Right lobe of liver (tissue), 6 donors: ENCODE data around the gene MYO16. TPM values are rescaled to one million over a fixed set of nuclear protein-coding genes. Genes with fewer than 3 reads are reported as not detected.

Experiments
- ATAC-seq, 4 donors: fragments of 200-7000 bp; cut with Tn5 transposase; one replicate each; pipeline ENCODE4 v1.9.1; 2020; ENCODE audit warnings: mild to moderate bottlenecking in 4 of 4, moderate library complexity in 4 of 4
- DNase-seq, 3 donors: peaks; one replicate each; pipeline ENCODE4 v3.0.0-alpha.2; 2020
- H3K27ac ChIP-seq, 3 donors: fragments of 200-600 bp; one replicate each; pipeline ENCODE4 v1.8.0; 2022
- H3K27me3 ChIP-seq, 2 donors: fragments of 200-600 bp; one replicate each; pipeline ENCODE4 v1.8.0; 2022
- H3K36me3 ChIP-seq, 4 donors: fragments of 200-600 bp; sonication (generic) in 1 of 4; one replicate each; pipeline versions ENCODE4 v1.5.1 to v1.8.0; 2017 to 2022; ENCODE audit warnings: control low read depth in 1 of 4
- H3K4me1 ChIP-seq, 4 donors: fragments of 200-600 bp; sonication (generic) in 1 of 4; one replicate each; pipeline versions ENCODE4 v1.5.1 to v1.8.0; 2017 to 2022; ENCODE audit warnings: control low read depth in 1 of 4
- H3K4me3 ChIP-seq, 3 donors: fragments of 200-600 bp; one replicate each; pipeline ENCODE4 v1.8.0; 2022
- H3K9me3 ChIP-seq, 4 donors: fragments of 200-600 bp; sonication (generic) in 1 of 4; one replicate each; pipeline versions ENCODE4 v1.5.1 to v1.8.0; 2017 to 2022; ENCODE audit warnings: control low read depth in 1 of 4
- POLR2A ChIP-seq: fragments of 450-650 bp; IDR thresholded peaks from one replicate; pipeline ENCODE4 v1.6.1; 2017; ENCODE audit warnings: antibody characterized with exemption, mild to moderate bottlenecking
- WGBS: methylation state at CpG from one replicate; pipeline ENCODE4 v1.1.6; 2018; ENCODE audit warnings: low coverage, low lambda C conversion rate; ENCODE audit not compliant: insufficient coverage; ENCODE audit errors: missing lambda C conversion rate; 5-methylcytosine and 5-hydroxymethylcytosine counted together
- intact Hi-C, 2 donors: fragments of 100-400 bp; cut with DNase I; formaldehyde crosslinking; loops; one replicate each; pipeline versions ENCODE4 v1.11.2 to v1.14.1; 2022
- total RNA-seq, 6 experiments: library from RNA; depleted of rRNA in 2 of 6; stranded (reverse); fragments of >200 nt in 2 of 6; fragmentation: NEBNext Ultra II Directional in 3 of 6; extraction: Animal tissue kit (Norgen Biotek cat#: 25700) in 3 of 6; gene quantifications; one replicate each; pipeline versions ENCODE4 v1.1.0 to v1.2.4, GENCODE V29; 2016 to 2023
- TF ChIP-seq, protein P1 (sequence below), 4 donors: fragments of 200-600 bp in 3 of 4; fragments of 450-650 bp in 1 of 4; IDR thresholded peaks; one replicate each; pipeline versions ENCODE4 v1.5.1 to v1.8.0; 2016 to 2022; ENCODE audit warnings: antibody characterized with exemption in 4 of 4, mild to moderate bottlenecking in 2 of 4
- donor health status: DM: no; HTN: yes; CAD: no.
- donor health status: DM: no; HTN: no; CAD: no.
- donor health status: DM: no; HTN: no; CAD: no.
- donor health status: DM: no; HTN: yes; CAD: no.
- donor health status: DM: no; HTN: yes; CAD: no.

The MYO16 gene
- total RNA-seq, 6 experiments from 2014 or later: 0.43 to 2.7 (median 0.93) TPM

DNA sequence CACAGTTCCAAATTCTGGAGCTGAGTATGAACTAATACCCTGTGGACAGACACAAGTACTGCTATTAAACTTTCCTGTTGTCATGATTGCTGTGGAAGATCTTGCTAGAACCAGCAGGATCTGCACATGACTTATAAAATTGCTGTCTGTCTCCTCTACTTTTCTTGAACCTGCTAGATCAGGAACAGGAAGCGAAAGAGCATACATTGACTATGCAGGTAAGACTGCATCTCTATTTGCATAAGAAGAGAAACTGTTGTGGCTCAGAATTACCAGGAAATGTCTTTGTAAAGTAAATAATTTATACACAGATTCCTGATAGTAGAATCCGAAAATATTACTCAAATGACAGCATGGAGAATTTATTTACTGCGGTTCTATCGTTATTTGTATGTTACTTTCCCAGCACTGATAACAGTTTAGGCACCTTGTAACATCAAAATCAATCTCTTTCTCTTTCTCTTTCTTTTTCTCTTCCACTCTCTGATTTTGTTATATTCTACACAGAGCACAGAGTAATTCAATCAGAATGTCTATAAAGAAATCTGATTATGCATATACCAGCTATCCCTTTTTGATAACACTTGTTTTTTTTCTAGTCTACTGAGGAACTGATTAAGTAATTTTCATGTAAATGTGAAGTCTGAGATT is 226.5 kb downstream of the MYO16 start:
- ATAC-seq: no peak
- Histone ChIP-seq H3K9me3 (no peaks in the 10 kb centered on the region), H3K4me1 (no peaks in the 10 kb centered on the region), H3K36me3 (no peaks in the 10 kb centered on the region), H3K27ac (no peak overlapping the region), H3K4me3 (no peak overlapping the region), H3K27me3 (no peaks in the 10 kb centered on the region)
- no peak for TF ChIP-seq POLR2A
- TF ChIP-seq, protein P1, sequence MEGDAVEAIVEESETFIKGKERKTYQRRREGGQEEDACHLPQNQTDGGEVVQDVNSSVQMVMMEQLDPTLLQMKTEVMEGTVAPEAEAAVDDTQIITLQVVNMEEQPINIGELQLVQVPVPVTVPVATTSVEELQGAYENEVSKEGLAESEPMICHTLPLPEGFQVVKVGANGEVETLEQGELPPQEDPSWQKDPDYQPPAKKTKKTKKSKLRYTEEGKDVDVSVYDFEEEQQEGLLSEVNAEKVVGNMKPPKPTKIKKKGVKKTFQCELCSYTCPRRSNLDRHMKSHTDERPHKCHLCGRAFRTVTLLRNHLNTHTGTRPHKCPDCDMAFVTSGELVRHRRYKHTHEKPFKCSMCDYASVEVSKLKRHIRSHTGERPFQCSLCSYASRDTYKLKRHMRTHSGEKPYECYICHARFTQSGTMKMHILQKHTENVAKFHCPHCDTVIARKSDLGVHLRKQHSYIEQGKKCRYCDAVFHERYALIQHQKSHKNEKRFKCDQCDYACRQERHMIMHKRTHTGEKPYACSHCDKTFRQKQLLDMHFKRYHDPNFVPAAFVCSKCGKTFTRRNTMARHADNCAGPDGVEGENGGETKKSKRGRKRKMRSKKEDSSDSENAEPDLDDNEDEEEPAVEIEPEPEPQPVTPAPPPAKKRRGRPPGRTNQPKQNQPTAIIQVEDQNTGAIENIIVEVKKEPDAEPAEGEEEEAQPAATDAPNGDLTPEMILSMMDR (IDR thresholded peaks at IDR 0.05): no peak
- WGBS: 57% methylated on average over 4 of the region's 4 CpGs
- intact Hi-C loops: no loop called here
- DNase-seq: no peak

DNA sequence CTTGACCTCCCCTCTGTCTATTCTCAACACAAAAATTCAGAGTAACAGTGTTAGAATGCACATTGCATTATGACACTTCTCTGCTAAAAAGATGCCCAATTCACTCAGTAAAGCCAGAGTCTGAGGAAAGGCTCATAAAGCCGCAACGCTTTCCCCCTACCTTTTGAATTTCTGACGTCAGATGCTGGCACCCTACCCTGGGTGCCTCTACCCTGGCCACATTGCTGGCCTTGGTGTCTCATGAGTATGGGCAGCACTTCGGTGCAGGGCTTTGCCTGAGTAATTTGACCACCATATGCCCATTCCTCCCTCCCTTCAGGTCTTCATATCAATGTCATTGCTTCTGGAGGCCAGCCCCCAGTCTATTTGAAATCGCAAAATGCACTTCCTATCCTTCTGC is 229.3 kb downstream of the MYO16 start:
- intact Hi-C loops: no loop called here
- Histone ChIP-seq H3K27me3 (no peaks in the 10 kb centered on the region), H3K36me3 (no peaks in the 10 kb centered on the region), H3K4me1 (no peaks in the 10 kb centered on the region), H3K9me3 (no peaks in the 10 kb centered on the region), H3K27ac (no peak overlapping the region), H3K4me3 (no peak overlapping the region)
- WGBS: 76% methylated on average over 5 of the region's 5 CpGs
- TF ChIP-seq, protein P1 (IDR thresholded peaks at IDR 0.05): no peak
- no peak for TF ChIP-seq POLR2A
- ATAC-seq (no peak), DNase-seq (no peak)

DNA sequence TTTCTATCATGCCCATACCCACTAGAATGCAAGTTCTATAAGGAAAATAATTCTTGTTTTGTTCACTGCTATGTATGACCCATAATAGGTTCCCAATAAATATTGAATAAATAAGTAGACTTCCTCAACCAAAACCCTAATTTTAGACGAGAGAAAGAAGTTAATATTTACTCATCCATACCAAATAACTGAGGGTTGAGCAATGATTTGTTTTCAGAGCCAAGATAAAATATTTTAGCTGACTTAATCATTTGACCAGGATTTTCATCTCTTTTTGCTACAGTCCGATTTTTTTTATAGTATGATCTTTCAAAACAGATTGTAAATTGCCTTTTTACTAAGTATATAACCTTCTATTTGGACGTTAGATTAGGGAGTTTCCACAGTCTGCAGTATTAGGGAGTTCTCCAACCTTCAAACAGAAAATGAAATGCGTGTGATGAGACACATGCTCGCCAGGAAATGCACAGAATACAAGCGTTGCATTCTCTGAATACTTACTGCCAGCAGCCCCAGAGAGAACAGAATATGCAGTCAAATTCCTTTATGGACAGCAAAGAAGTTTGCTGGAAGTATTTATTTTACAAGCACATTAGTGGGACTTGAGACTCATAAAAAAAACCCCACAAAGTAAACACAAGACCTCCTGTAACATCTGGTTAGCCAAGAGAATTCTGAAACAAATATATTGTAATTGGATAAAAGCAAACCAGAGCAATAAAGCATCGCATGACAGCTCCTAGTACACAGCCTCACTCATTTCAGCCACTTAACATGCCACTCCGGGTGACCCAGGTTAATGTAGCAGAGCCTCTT is 230.0 kb downstream of the MYO16 start:
- no peak overlapping the region for H3K4me3 ChIP-seq
- H3K27ac ChIP-seq: no peak overlapping the region
- 27% methylated on average over 8 of the region's 8 CpGs for WGBS
- no peaks in the 10 kb centered on the region for H3K9me3 ChIP-seq
- intact Hi-C loops: no loop called here
- ATAC-seq (peak in 2 of 4 donors; percentile 13 to 22), DNase-seq (no peak)
- no peaks in the 10 kb centered on the region for H3K4me1 ChIP-seq
- no peaks in the 10 kb centered on the region for H3K36me3 ChIP-seq
- TF ChIP-seq, protein P1 (IDR thresholded peaks at IDR 0.05): no peak
- TF ChIP-seq POLR2A: no peak
- H3K27me3 ChIP-seq: no peaks in the 10 kb centered on the region

DNA sequence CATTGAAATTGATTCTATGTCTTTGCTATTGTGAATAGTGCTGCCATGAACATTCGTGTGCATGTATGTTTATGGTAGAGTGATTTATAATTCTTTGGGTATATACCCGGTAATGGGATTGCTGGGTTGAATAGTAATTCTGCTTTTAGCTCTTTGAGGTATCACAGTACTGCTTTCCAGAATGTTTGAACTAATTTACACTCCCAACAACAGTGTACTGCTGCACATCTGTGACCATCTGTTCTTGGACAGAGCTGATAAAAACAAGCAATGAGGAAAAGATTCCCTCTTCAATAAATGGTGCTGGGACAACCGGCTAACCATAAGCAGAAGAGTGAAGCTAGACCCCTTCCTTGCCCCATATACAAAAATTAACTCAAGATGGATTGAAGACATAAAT is 231.0 kb downstream of the MYO16 start:
- H3K27ac ChIP-seq: no peak overlapping the region
- WGBS: 64% methylated on average over 3 of the region's 3 CpGs
- intact Hi-C loops: no loop called here
- H3K9me3 ChIP-seq: no peaks in the 10 kb centered on the region
- no peaks in the 10 kb centered on the region for H3K27me3 ChIP-seq
- no peaks in the 10 kb centered on the region for H3K4me1 ChIP-seq
- ATAC-seq: no peak
- no peak for TF ChIP-seq POLR2A
- TF ChIP-seq, protein P1 (IDR thresholded peaks at IDR 0.05): no peak
- no peaks in the 10 kb centered on the region for H3K36me3 ChIP-seq
- H3K4me3 ChIP-seq: no peak overlapping the region
- DNase-seq: no peak
